Nephron (organoid): Measurements from ENCODE around the gene ARMC8.

Source experiments
- H3K27ac Mint-ChIP-seq, 3 experiments: 2 replicates each; pipeline ENCODE4 v1.8.0; 2020; ENCODE audit warnings: mixed read lengths in 3 of 3, mild to moderate bottlenecking in 2 of 3, moderate library complexity in 1 of 3
- H3K27me3 Mint-ChIP-seq: 2 replicates; pipeline ENCODE4 v1.8.0; 2021; ENCODE audit warnings: low read depth, mild to moderate bottlenecking, moderate library complexity, mixed read lengths
- H3K36me3 Mint-ChIP-seq: 2 replicates; pipeline ENCODE4 v1.8.0; 2020; ENCODE audit warnings: low read depth, mixed read lengths
- H3K4me1 Mint-ChIP-seq: 2 replicates; pipeline ENCODE4 v1.8.0; 2020; ENCODE audit warnings: mixed read lengths
- H3K4me3 Mint-ChIP-seq, 3 experiments: 2 replicates each; pipeline ENCODE4 v1.8.0; 2020; ENCODE audit warnings: mild to moderate bottlenecking in 3 of 3, mixed read lengths in 3 of 3, moderate library complexity in 2 of 3
- H3K9me3 Mint-ChIP-seq: 2 replicates; pipeline ENCODE4 v1.8.0; 2020; ENCODE audit warnings: mixed read lengths
- CTCF ChIP-seq, 3 experiments: fragments of 200-600 bp; sonication (generic); IDR thresholded peaks; one replicate each; pipeline ENCODE4 v1.5.0; 2021; ENCODE audit warnings: antibody characterized with exemption in 3 of 3; ENCODE audit not compliant: unreplicated experiment in 3 of 3

ARMC8 gene

DNA sequence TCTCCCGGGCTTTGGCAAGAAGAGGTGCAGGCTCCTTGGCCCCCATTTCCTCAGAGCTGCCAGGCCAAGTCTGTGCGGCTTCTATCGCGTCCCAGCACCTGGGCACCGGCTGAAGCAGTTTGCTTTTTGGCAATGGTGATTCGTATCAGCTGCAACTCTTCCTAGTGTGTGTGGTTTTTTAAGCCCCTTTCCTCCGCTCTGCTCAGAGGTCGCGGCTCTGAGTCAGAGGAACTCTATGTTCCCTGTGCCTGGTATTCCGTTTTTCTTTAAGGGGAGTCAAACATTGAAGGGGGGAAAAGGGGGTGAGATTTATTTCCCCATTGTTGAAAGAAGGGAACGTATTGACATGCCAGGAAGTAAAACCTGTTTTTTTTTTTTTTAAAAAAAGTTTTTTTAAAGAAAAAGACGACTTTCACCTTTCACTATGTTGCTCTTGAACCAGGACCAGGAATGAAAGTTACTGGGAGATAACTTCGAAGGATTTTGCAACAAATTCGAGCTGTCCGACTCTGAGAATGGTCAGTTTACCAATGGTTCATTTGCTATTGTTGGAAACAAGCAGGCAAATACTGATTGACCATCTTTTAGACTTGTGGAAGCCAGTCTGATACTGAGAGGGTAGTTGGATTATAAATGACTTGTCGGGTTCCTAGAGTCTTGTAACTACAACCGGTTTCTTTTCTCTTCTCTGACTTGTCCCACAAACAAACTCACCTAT is 1.1 kb downstream of the ARMC8 start:
- Mint-ChIP-seq H3K4me3 (peak overlapping the region; percentile 97 to 99 (median 97)), H3K9me3 (no peaks in the 10 kb centered on the region), H3K36me3 (peaks cover 25% of the 10 kb centered on the region), H3K27ac (peak overlapping the region; percentile 100), H3K27me3 (peaks cover 14% of the 10 kb centered on the region), H3K4me1 (peaks cover 28% of the 10 kb centered on the region)
- TF ChIP-seq CTCF (IDR thresholded peaks at IDR 0.05; ENCODE audit: unreplicated experiment in 3 of 3) = no peak

GRCh38 chr3:138195481-138195880 is 8.4 kb downstream of the ARMC8 start:
- H3K4me1 Mint-ChIP-seq = peaks cover 11% of the 10 kb centered on the region
- H3K36me3 Mint-ChIP-seq = peaks cover 36% of the 10 kb centered on the region
- peak overlapping the region in 1 of 3 experiments; percentile 39 for H3K27ac Mint-ChIP-seq
- H3K9me3 Mint-ChIP-seq = no peaks in the 10 kb centered on the region
- no peak overlapping the region for H3K4me3 Mint-ChIP-seq
- H3K27me3 Mint-ChIP-seq = no peaks in the 10 kb centered on the region
- TF ChIP-seq CTCF (IDR thresholded peaks at IDR 0.05; ENCODE audit: unreplicated experiment in 3 of 3) = no peak

- Mint-ChIP-seq H3K27me3 (no peaks in the 10 kb centered on the region), H3K9me3 (no peaks in the 10 kb centered on the region), H3K4me1 (peaks cover 11% of the 10 kb centered on the region), H3K36me3 (peaks cover 31% of the 10 kb centered on the region), H3K27ac (peak overlapping the region in 1 of 3 experiments; percentile 39), H3K4me3 (no peak overlapping the region)
- TF ChIP-seq CTCF (IDR thresholded peaks at IDR 0.05; ENCODE audit: unreplicated experiment in 3 of 3) = no peak
Measured at GRCh38 chr3:138196023-138196422, 8.9 kb downstream of the ARMC8 start.

DNA sequence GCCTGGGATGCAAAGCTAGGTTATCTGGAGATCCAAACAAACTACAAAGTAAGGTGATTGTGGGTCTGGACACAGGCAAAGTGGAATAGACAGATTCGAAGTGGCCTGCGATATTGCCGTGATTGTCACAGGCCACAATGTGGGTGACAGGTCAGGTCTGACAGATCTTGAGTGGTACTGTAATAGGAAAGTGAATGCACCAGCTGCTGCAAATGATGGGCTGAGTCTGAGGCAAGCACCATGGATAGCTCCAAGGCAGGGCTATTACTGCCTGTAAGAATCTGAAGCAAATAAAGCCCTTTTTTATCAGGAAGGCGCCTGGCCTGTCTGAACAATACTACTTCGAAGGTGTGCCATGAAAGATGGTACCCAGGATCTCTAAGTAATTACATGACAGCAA is 10.0 kb downstream of the ARMC8 start:
- H3K9me3 Mint-ChIP-seq = no peaks in the 10 kb centered on the region
- H3K27me3 Mint-ChIP-seq = no peaks in the 10 kb centered on the region
- H3K27ac Mint-ChIP-seq = no peak overlapping the region
- peaks cover 11% of the 10 kb centered on the region for H3K4me1 Mint-ChIP-seq
- no peak overlapping the region for H3K4me3 Mint-ChIP-seq
- no peak for TF ChIP-seq CTCF (IDR thresholded peaks at IDR 0.05; ENCODE audit: unreplicated experiment in 3 of 3)
- peaks cover 24% of the 10 kb centered on the region for H3K36me3 Mint-ChIP-seq

- H3K27me3 Mint-ChIP-seq = no peaks in the 10 kb centered on the region
- peaks cover 21% of the 10 kb centered on the region for H3K36me3 Mint-ChIP-seq
- H3K27ac Mint-ChIP-seq = no peak overlapping the region
- H3K4me1 Mint-ChIP-seq = peaks cover 11% of the 10 kb centered on the region
- no peak for TF ChIP-seq CTCF (IDR thresholded peaks at IDR 0.05; ENCODE audit: unreplicated experiment in 3 of 3)
- no peaks in the 10 kb centered on the region for H3K9me3 Mint-ChIP-seq
- no peak overlapping the region for H3K4me3 Mint-ChIP-seq
Measured at GRCh38 chr3:138197524-138197923, 10.4 kb downstream of the ARMC8 start.

- TF ChIP-seq CTCF (IDR thresholded peaks at IDR 0.05; ENCODE audit: unreplicated experiment in 3 of 3) = no peak
- Mint-ChIP-seq H3K4me1 (peaks cover 20% of the 10 kb centered on the region), H3K27ac (no peak overlapping the region), H3K36me3 (peaks cover 15% of the 10 kb centered on the region), H3K27me3 (no peaks in the 10 kb centered on the region), H3K9me3 (no peaks in the 10 kb centered on the region), H3K4me3 (no peak overlapping the region)
Measured at GRCh38 chr3:138199851-138200250, 12.8 kb downstream of the ARMC8 start.
